Thymus (tissue), 11 donors: ENCODE measurements around the gene GRID2. TPM values are rescaled to one million over a fixed set of nuclear protein-coding genes. Genes with fewer than 3 reads are reported as not detected.

ENCODE experiments used
- DNase-seq, 9 donors: peaks; one replicate each; pipeline ENCODE4 v3.0.0-alpha.2; 2013; ENCODE audit warnings: low spot score in 9 of 9, low read depth in 6 of 9, missing footprints in 1 of 9
- H3K27ac ChIP-seq, 2 donors: one replicate each; pipeline ENCODE4 v1.5.1; 2013; ENCODE audit warnings: control low read depth in 1 of 2, low read depth in 1 of 2, low read length in 1 of 2, mild to moderate bottlenecking in 1 of 2, moderate library complexity in 1 of 2
- H3K27me3 ChIP-seq, 2 donors: one replicate each; pipeline ENCODE4 v1.5.1; 2013; ENCODE audit warnings: low read length in 1 of 2; ENCODE audit not compliant: control insufficient read depth in 2 of 2, insufficient read depth in 1 of 2
- H3K36me3 ChIP-seq, 2 donors: one replicate each; pipeline ENCODE4 v1.5.1; 2013; ENCODE audit warnings: low read length in 1 of 2, mild to moderate bottlenecking in 1 of 2, moderate library complexity in 1 of 2; ENCODE audit not compliant: control insufficient read depth in 2 of 2, insufficient read depth in 2 of 2
- H3K4me1 ChIP-seq, 2 donors: one replicate each; pipeline ENCODE4 v1.5.1; 2013; ENCODE audit warnings: low read length in 2 of 2; ENCODE audit not compliant: control insufficient read depth in 2 of 2, insufficient read depth in 2 of 2
- H3K4me3 ChIP-seq, 2 donors: one replicate each; pipeline ENCODE4 v1.5.1; 2013; ENCODE audit warnings: low read length in 2 of 2, control low read depth in 1 of 2, mild to moderate bottlenecking in 1 of 2
- H3K9me3 ChIP-seq, 2 donors: one replicate each; pipeline ENCODE4 v1.5.1; 2013; ENCODE audit warnings: low read length in 1 of 2, mild to moderate bottlenecking in 1 of 2; ENCODE audit not compliant: control insufficient read depth in 2 of 2, insufficient read depth in 1 of 2
- WGBS: extraction: QIAGEN DNeasy Blood & Tissue Kit; methylation state at CpG from one replicate; pipeline ENCODE4 v1.1.7; 2013; 5-methylcytosine and 5-hydroxymethylcytosine counted together
- polyA plus RNA-seq: library from polyadenylated mRNA; stranded (reverse); fragments of 200-250 nt; gene quantifications from one replicate; pipeline ENCODE4 v1.2.3, GENCODE V29; 2013
- total RNA-seq: library from RNA; stranded (reverse); fragments of 120-200 nt; gene quantifications from one replicate; pipeline ENCODE4 v1.2.4, GENCODE V29; 2013
- donor health status: healthy.

The GRID2 gene
- total and polyA plus RNA-seq, 2 donors = 0.05 to 0.09 TPM

GRCh38 chr4:92520563-92520962 lies 216.8 kb downstream of the GRID2 start:
- no peaks in the 10 kb centered on the region for H3K27me3 ChIP-seq
- WGBS = 91% methylated on average over 2 of the region's 2 CpGs
- H3K4me1 ChIP-seq = no peaks in the 10 kb centered on the region
- no peak overlapping the region for H3K27ac ChIP-seq
- no peak overlapping the region for H3K4me3 ChIP-seq
- H3K9me3 ChIP-seq = no peaks in the 10 kb centered on the region
- DNase-seq = no peak
- H3K36me3 ChIP-seq = no peaks in the 10 kb centered on the region

- DNase-seq = no peak
- no peaks in the 10 kb centered on the region for H3K4me1 ChIP-seq
- H3K9me3 ChIP-seq = no peaks in the 10 kb centered on the region
- no peak overlapping the region for H3K4me3 ChIP-seq
- no peak overlapping the region for H3K27ac ChIP-seq
- H3K27me3 ChIP-seq = no peaks in the 10 kb centered on the region
- WGBS = 77% methylated on average over 2 of the region's 2 CpGs
- no peaks in the 10 kb centered on the region for H3K36me3 ChIP-seq
Measured at GRCh38 chr4:92521941-92522340, 218.2 kb downstream of the GRID2 start.

- H3K4me1 ChIP-seq = no peaks in the 10 kb centered on the region
- H3K27me3 ChIP-seq = no peaks in the 10 kb centered on the region
- 35% methylated on average over 3 of the region's 3 CpGs for WGBS
- H3K4me3 ChIP-seq = no peak overlapping the region
- H3K9me3 ChIP-seq = no peaks in the 10 kb centered on the region
- H3K27ac ChIP-seq = no peak overlapping the region
- no peak for DNase-seq
- no peaks in the 10 kb centered on the region for H3K36me3 ChIP-seq
Measured at GRCh38 chr4:92522356-92522755, 218.6 kb downstream of the GRID2 start.

GRCh38 chr4:92524131-92524530 lies 220.4 kb downstream of the GRID2 start:
- Histone ChIP-seq H3K4me3 (no peak overlapping the region), H3K4me1 (no peaks in the 10 kb centered on the region), H3K9me3 (no peaks in the 10 kb centered on the region), H3K36me3 (no peaks in the 10 kb centered on the region), H3K27me3 (no peaks in the 10 kb centered on the region), H3K27ac (no peak overlapping the region)
- no peak for DNase-seq

- Histone ChIP-seq H3K4me1 (no peaks in the 10 kb centered on the region), H3K27me3 (no peaks in the 10 kb centered on the region), H3K4me3 (no peak overlapping the region), H3K9me3 (no peaks in the 10 kb centered on the region), H3K36me3 (no peaks in the 10 kb centered on the region), H3K27ac (no peak overlapping the region)
- 75% methylated on average over 4 of the region's 4 CpGs for WGBS
- DNase-seq = no peak
Measured at GRCh38 chr4:92528541-92528940, 224.8 kb downstream of the GRID2 start.

- DNase-seq = no peak
- Histone ChIP-seq H3K4me1 (no peaks in the 10 kb centered on the region), H3K36me3 (no peaks in the 10 kb centered on the region), H3K4me3 (no peak overlapping the region), H3K27me3 (no peaks in the 10 kb centered on the region), H3K9me3 (no peaks in the 10 kb centered on the region), H3K27ac (no peak overlapping the region)
- 92% methylated on average over 2 of the region's 2 CpGs for WGBS
Measured at GRCh38 chr4:92529510-92529909, 225.7 kb downstream of the GRID2 start.

GRCh38 chr4:92535599-92535998 lies 231.8 kb downstream of the GRID2 start:
- no peaks in the 10 kb centered on the region for H3K4me1 ChIP-seq
- no peak overlapping the region for H3K27ac ChIP-seq
- no peak overlapping the region for H3K4me3 ChIP-seq
- no peaks in the 10 kb centered on the region for H3K27me3 ChIP-seq
- no peaks in the 10 kb centered on the region for H3K36me3 ChIP-seq
- 84% methylated on average over 12 of the region's 12 CpGs for WGBS
- H3K9me3 ChIP-seq = no peaks in the 10 kb centered on the region
- no peak for DNase-seq

- Histone ChIP-seq H3K27me3 (no peaks in the 10 kb centered on the region), H3K9me3 (no peaks in the 10 kb centered on the region), H3K36me3 (no peaks in the 10 kb centered on the region), H3K4me3 (no peak overlapping the region), H3K4me1 (no peaks in the 10 kb centered on the region), H3K27ac (no peak overlapping the region)
- no peak for DNase-seq
- WGBS = 72% methylated on average over 1 of the region's 1 CpG
Measured at GRCh38 chr4:92551616-92552015, 247.8 kb downstream of the GRID2 start.

GRCh38 chr4:92566269-92566668 lies 262.5 kb downstream of the GRID2 start:
- no peaks in the 10 kb centered on the region for H3K9me3 ChIP-seq
- H3K4me3 ChIP-seq = no peak overlapping the region
- no peaks in the 10 kb centered on the region for H3K27me3 ChIP-seq
- DNase-seq = no peak
- H3K36me3 ChIP-seq = no peaks in the 10 kb centered on the region
- H3K27ac ChIP-seq = no peak overlapping the region
- H3K4me1 ChIP-seq = no peaks in the 10 kb centered on the region
- WGBS = 90% methylated on average over 3 of the region's 3 CpGs

GRCh38 chr4:92580816-92581215 lies 277.1 kb downstream of the GRID2 start:
- Histone ChIP-seq H3K27ac (no peak overlapping the region), H3K4me3 (no peak overlapping the region), H3K36me3 (no peaks in the 10 kb centered on the region), H3K4me1 (no peaks in the 10 kb centered on the region), H3K27me3 (no peaks in the 10 kb centered on the region), H3K9me3 (peaks cover 0 to 9% of the 10 kb centered on the region in 2 donors)
- WGBS = 92% methylated on average over 1 of the region's 1 CpG
- DNase-seq = no peak
